GM23248 (cell line): ENCODE measurements around the gene BEX1.

Source experiments
- EZH2 ChIP-seq: fragments of 200-600 bp; sonication (generic); IDR thresholded peaks from 2 replicates; pipeline ENCODE4 v1.6.1; 2018; ENCODE audit warnings: antibody characterized with exemption, mild to moderate bottlenecking; ENCODE audit not compliant: insufficient read depth, poor library complexity, severe bottlenecking
- EZH2phosphoT487 ChIP-seq: fragments of 200-600 bp; sonication (generic); IDR thresholded peaks from 2 replicates; pipeline ENCODE4 v1.6.1; 2018; ENCODE audit warnings: antibody characterized with exemption, moderate library complexity, mild to moderate bottlenecking, low read depth; ENCODE audit not compliant: insufficient read depth

- TF ChIP-seq EZH2 (no peak), EZH2phosphoT487 (no peak)
Observed at GRCh38 chrX:103017542-103017941, 46.4 kb downstream of the BEX1 start.
